Peyer's patch (tissue), 4 donors: ENCODE measurements around the gene OR14I1. TPM values are rescaled to one million over a fixed set of nuclear protein-coding genes. Genes with fewer than 3 reads are reported as not detected.

Experiments used
- DNase-seq, 3 donors: peaks; one replicate each; pipeline ENCODE4 v3.0.0-alpha.2; 2017 to 2019
- H3K27ac ChIP-seq, 4 donors: fragments of 200-600 bp; sonication (generic); one replicate each; pipeline ENCODE4 v1.5.1; 2016 to 2019
- H3K27me3 ChIP-seq, 2 donors: fragments of 200-600 bp; sonication (generic); one replicate each; pipeline ENCODE4 v1.5.1; 2019
- H3K36me3 ChIP-seq, 3 donors: fragments of 200-600 bp; sonication (generic); one replicate each; pipeline ENCODE4 v1.5.1; 2016 to 2019
- H3K4me1 ChIP-seq, 4 donors: fragments of 200-600 bp; sonication (generic); one replicate each; pipeline ENCODE4 v1.5.1; 2016 to 2019
- H3K4me3 ChIP-seq, 4 donors: fragments of 200-600 bp; sonication (generic); 1 replicate in 3 of 4; 2 replicates in 1 of 4; pipeline ENCODE4 v1.5.1; 2016 to 2019; ENCODE audit warnings: mild to moderate bottlenecking in 1 of 4
- H3K9me3 ChIP-seq, 4 donors: fragments of 200-600 bp; sonication (generic); one replicate each; pipeline ENCODE4 v1.5.1; 2016 to 2019; ENCODE audit warnings: mild to moderate bottlenecking in 1 of 4
- CTCF ChIP-seq, 6 experiments: fragments of 450-650 bp in 4 of 6; fragments of 200-600 bp in 2 of 6; sonication (generic) in 1 of 6; IDR thresholded peaks; one replicate each; pipeline ENCODE4 v1.5.1; 2017 to 2019; ENCODE audit warnings: antibody characterized with exemption in 6 of 6, mild to moderate bottlenecking in 3 of 6, moderate library complexity in 1 of 6
- POLR2A ChIP-seq, 2 donors: fragments of 450-650 bp; IDR thresholded peaks; one replicate each; pipeline ENCODE4 v1.5.1; 2017; ENCODE audit warnings: antibody characterized with exemption in 2 of 2, mild to moderate bottlenecking in 2 of 2, moderate library complexity in 2 of 2
- total RNA-seq, 4 donors: library from RNA; depleted of rRNA; stranded (reverse); fragments of >200 nt; gene quantifications; one replicate each; pipeline ENCODE4 v1.1.0, GENCODE V29; 2016

The OR14I1 gene
- total RNA-seq, 4 donors from 2014 or later, result not detected

- Histone ChIP-seq H3K9me3 (no peaks in the 10 kb centered on the region), H3K27me3 (no peaks in the 10 kb centered on the region), H3K36me3 (no peaks in the 10 kb centered on the region), H3K4me1 (no peaks in the 10 kb centered on the region), H3K27ac (no peak overlapping the region), H3K4me3 (no peak overlapping the region)
- DNase-seq, result no peak
- TF ChIP-seq CTCF (IDR thresholded peaks at IDR 0.05), result no peak
- no peak for TF ChIP-seq POLR2A (IDR thresholded peaks at IDR 0.05)
Measured at GRCh38 chr1:248696774-248697173, 5.8 kb downstream of the OR14I1 start.

GRCh38 chr1:248696261-248696660, 6.3 kb downstream of the OR14I1 start:
- Histone ChIP-seq H3K36me3 (no peaks in the 10 kb centered on the region), H3K4me1 (no peaks in the 10 kb centered on the region), H3K27me3 (no peaks in the 10 kb centered on the region), H3K9me3 (no peaks in the 10 kb centered on the region), H3K27ac (no peak overlapping the region), H3K4me3 (no peak overlapping the region)
- DNase-seq, result peak in 2 of 3 donors; percentile 48 to 65
- TF ChIP-seq POLR2A (IDR thresholded peaks at IDR 0.05), result no peak
- TF ChIP-seq CTCF (IDR thresholded peaks at IDR 0.05), result peak in 4 of 6 experiments; percentile 30 to 64 (median 58)

- H3K4me3 ChIP-seq, result no peak overlapping the region
- TF ChIP-seq CTCF (IDR thresholded peaks at IDR 0.05) (no peak), POLR2A (IDR thresholded peaks at IDR 0.05) (no peak)
- no peak for DNase-seq
- no peaks in the 10 kb centered on the region for H3K27me3 ChIP-seq
- H3K36me3 ChIP-seq, result no peaks in the 10 kb centered on the region
- no peaks in the 10 kb centered on the region for H3K9me3 ChIP-seq
- H3K27ac ChIP-seq, result no peak overlapping the region
- no peaks in the 10 kb centered on the region for H3K4me1 ChIP-seq
Measured at GRCh38 chr1:248695451-248696132, 7.0 kb downstream of the OR14I1 start.

GRCh38 chr1:248691567-248692155, 10.9 kb downstream of the OR14I1 start:
- H3K9me3 ChIP-seq, result no peaks in the 10 kb centered on the region
- no peak overlapping the region for H3K27ac ChIP-seq
- H3K4me3 ChIP-seq, result no peak overlapping the region
- TF ChIP-seq POLR2A (IDR thresholded peaks at IDR 0.05) (no peak), CTCF (IDR thresholded peaks at IDR 0.05) (no peak)
- no peaks in the 10 kb centered on the region for H3K4me1 ChIP-seq
- no peaks in the 10 kb centered on the region for H3K27me3 ChIP-seq
- no peak for DNase-seq
- H3K36me3 ChIP-seq, result no peaks in the 10 kb centered on the region

- Histone ChIP-seq H3K27ac (no peak overlapping the region), H3K4me3 (no peak overlapping the region), H3K9me3 (no peaks in the 10 kb centered on the region), H3K36me3 (no peaks in the 10 kb centered on the region), H3K4me1 (no peaks in the 10 kb centered on the region), H3K27me3 (no peaks in the 10 kb centered on the region)
- no peak for TF ChIP-seq CTCF (IDR thresholded peaks at IDR 0.05)
- no peak for TF ChIP-seq POLR2A (IDR thresholded peaks at IDR 0.05)
- DNase-seq, result no peak
Measured at GRCh38 chr1:248688527-248689298, 13.9 kb downstream of the OR14I1 start.
